Activated naive CD4-positive, alpha-beta T cell treated with anti-CD3 and anti-CD28 coated beads, Interleukin-2, amount 50 U/mL, for 24 hours (primary cell): ENCODE data around the gene HOXB13.

Experiments used
- H3K27ac Mint-ChIP-seq: one replicate; pipeline ENCODE4 v1.8.0; 2021; ENCODE audit warnings: mild to moderate bottlenecking, mixed read lengths
- H3K27me3 Mint-ChIP-seq: one replicate; pipeline ENCODE4 v1.8.0; 2021; ENCODE audit warnings: mixed read lengths
- H3K36me3 Mint-ChIP-seq: one replicate; pipeline ENCODE4 v1.8.0; 2021; ENCODE audit warnings: mixed read lengths
- H3K4me1 Mint-ChIP-seq: one replicate; pipeline ENCODE4 v1.8.0; 2021; ENCODE audit warnings: mixed read lengths
- H3K4me3 Mint-ChIP-seq: one replicate; pipeline ENCODE4 v1.8.0; 2021; ENCODE audit warnings: mild to moderate bottlenecking, mixed read lengths
- H3K9me3 Mint-ChIP-seq: one replicate; pipeline ENCODE4 v1.8.0; 2021; ENCODE audit warnings: mixed read lengths

Gene HOXB13

DNA sequence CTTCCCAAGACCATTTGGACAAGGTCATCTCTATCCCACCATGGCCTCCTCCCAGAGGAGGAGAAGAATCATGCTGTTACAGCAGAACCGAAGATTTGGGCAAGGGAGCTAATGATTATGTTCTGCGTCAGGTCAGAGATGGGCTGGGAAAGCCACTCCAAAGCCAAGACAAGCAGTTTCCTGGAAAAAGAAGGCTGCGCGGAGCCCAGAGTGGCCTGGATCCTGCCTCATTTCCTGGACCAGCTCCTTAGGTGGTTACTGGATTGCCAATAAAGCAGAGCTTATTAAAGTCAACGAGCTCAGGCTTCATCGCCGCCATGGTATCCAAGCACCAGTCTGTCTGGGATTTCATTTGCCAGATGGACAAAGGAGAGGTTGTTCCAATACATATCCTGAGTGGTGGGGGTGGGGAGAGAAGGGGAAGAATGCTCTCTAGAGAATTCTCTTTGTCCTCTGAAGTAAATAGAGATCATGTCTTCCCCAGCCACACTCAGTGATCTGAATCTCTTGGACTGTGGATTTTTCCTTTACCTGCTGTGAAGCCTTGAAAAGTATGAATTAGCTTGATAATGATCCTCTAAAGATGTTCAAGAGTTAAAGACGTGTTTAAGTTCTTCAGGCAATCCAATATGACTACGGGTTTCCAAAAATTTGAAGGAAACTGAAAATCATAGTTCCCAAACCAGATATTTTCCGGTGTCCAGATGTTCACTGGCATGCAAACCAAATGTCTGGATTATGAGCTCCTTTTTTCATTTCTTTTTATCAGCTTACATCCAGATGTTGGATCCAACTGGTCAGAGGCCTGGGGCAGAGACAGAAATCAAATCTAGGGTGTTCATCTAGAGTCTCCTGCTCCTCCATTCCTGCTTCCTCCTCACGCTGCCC, 23.9 kb downstream of the HOXB13 start:
- no peaks in the 10 kb centered on the region for H3K4me1 Mint-ChIP-seq
- H3K27ac Mint-ChIP-seq = no peak overlapping the region
- H3K9me3 Mint-ChIP-seq = no peaks in the 10 kb centered on the region
- H3K27me3 Mint-ChIP-seq = peaks cover 41% of the 10 kb centered on the region
- peaks cover 3% of the 10 kb centered on the region for H3K36me3 Mint-ChIP-seq
- H3K4me3 Mint-ChIP-seq = no peak overlapping the region

DNA sequence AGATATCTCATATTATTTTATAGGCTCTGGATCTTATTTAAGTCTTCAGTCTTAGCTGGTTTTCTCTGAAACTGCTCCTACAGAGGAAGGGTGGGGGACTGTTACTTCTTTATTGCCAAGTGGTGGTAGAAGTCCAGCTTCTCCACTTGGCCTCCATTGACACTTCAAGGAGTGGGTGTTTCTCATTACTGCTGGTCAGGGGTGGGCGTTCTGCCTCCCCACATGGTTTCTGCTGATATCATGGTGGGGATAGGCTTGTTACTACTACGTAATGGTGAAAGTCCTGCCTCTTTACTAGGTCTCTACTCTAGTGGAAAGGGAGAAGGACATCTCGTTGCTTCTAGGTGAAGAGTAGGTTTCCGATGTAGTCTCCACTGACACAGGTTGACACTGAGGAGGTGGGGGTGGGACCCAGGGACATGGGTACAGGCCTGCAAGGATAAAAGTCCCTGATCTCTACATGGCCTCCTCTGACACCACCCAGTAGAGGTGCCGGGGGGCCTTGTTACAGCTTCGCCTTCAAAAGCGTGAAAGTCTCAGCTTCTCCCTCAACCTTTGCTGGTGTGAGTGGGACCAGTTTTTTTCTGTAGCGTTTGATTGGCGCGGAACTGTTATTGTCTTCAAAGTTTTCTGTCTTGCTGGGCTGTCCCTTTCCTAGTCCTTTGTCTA, 26.6 kb downstream of the HOXB13 start:
- no peak overlapping the region for H3K27ac Mint-ChIP-seq
- H3K36me3 Mint-ChIP-seq = peaks cover 3% of the 10 kb centered on the region

DNA sequence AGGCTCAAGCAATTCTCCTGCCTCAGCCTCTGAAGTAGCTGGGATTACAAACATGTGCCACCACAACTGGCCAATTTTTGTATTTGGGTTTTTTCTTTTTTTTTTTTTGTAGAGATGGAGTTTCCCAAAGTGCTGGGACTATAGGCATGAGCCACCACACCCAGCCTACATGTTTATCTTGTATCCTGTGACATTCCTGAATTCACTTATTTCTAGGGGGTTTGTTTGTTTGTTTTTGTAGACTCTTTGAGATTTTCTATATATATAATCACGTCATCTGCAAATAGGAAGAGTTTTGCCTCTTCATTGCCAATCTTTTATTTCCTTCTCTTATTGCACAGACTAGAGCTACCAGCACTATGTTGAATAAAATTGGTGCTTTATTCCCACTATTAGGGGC, 35.4 kb downstream of the HOXB13 start:
- Mint-ChIP-seq H3K4me1 (no peaks in the 10 kb centered on the region), H3K27ac (no peak overlapping the region), H3K9me3 (no peaks in the 10 kb centered on the region), H3K36me3 (peaks cover 1% of the 10 kb centered on the region), H3K27me3 (peaks cover 35% of the 10 kb centered on the region), H3K4me3 (no peak overlapping the region)

More for the DNA sequence above, 26.6 kb downstream of the HOXB13 start:
- Mint-ChIP-seq H3K27me3 (peaks cover 37% of the 10 kb centered on the region), H3K4me3 (no peak overlapping the region), H3K4me1 (no peaks in the 10 kb centered on the region), H3K9me3 (no peaks in the 10 kb centered on the region)

GRCh38 chr17:48692049-48692448, 36.5 kb downstream of the HOXB13 start:
- no peaks in the 10 kb centered on the region for H3K9me3 Mint-ChIP-seq
- H3K4me3 Mint-ChIP-seq = no peak overlapping the region
- H3K36me3 Mint-ChIP-seq = peaks cover 1% of the 10 kb centered on the region
- H3K27me3 Mint-ChIP-seq = peaks cover 27% of the 10 kb centered on the region
- no peaks in the 10 kb centered on the region for H3K4me1 Mint-ChIP-seq
- H3K27ac Mint-ChIP-seq = no peak overlapping the region

- no peaks in the 10 kb centered on the region for H3K4me1 Mint-ChIP-seq
Measured at GRCh38 chr17:48690655-48691054, 37.9 kb downstream of the HOXB13 start.

DNA sequence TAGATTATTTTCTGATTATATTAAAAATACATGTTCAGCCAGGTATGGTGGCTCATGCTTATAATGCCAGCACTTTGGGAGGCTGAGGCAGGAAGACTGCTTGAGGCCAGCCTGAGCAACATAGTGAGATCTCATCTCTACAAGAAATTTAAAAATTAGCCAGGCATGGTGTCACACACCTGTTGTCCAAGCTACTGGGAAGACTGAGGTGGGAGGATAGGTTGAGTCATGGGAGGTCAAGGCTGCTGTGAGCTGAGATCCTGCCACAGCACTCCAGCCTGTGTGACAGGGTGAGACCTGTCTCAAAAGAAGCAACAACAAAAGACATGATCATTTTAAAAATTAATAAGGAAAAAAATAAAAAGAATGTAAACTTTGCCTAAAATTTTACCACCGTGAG, 46.9 kb downstream of the HOXB13 start:
- peaks cover 7% of the 10 kb centered on the region for H3K27me3 Mint-ChIP-seq
- no peak overlapping the region for H3K4me3 Mint-ChIP-seq
- no peaks in the 10 kb centered on the region for H3K9me3 Mint-ChIP-seq
- H3K27ac Mint-ChIP-seq = no peak overlapping the region
- H3K36me3 Mint-ChIP-seq = no peaks in the 10 kb centered on the region
- H3K4me1 Mint-ChIP-seq = no peaks in the 10 kb centered on the region

More at GRCh38 chr17:48690655-48691054, 37.9 kb downstream of the HOXB13 start:
- H3K4me3 Mint-ChIP-seq = no peak overlapping the region
- no peak overlapping the region for H3K27ac Mint-ChIP-seq
- peaks cover 1% of the 10 kb centered on the region for H3K36me3 Mint-ChIP-seq
- H3K9me3 Mint-ChIP-seq = no peaks in the 10 kb centered on the region
- peaks cover 17% of the 10 kb centered on the region for H3K27me3 Mint-ChIP-seq

DNA sequence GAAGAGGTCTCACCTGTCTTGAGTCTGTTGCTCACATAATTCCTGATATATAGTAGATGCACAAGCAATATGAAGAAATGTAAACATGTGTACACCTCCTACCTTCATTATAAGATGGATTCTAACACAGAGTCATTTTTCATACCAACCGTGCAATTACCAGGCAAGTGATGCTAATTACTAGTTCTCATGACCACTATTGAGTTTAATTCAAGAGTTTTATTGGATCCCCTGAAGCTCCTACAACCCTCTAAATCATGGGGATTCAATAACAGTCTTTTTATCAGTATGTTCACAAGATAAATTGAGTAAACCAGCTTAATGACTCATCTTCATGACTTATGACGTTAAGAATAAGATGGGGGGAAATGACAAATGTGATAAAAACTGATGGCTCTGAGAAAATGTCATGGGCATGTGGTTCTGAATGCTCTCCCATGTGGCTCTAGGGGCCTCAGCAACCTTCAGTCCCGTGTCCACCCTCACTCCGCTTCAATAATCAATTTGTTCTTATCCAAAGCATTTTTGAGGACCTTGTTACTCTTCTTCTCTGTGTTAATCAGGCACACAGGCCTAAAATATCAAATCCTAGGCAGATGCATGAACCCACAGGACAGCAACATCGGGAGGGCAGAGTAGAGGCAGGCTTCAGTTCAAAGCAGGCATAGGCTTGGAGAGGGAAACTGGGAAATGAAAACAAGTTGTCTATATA, 49.0 kb downstream of the HOXB13 start:
- H3K27ac Mint-ChIP-seq = no peak overlapping the region
- peaks cover 7% of the 10 kb centered on the region for H3K27me3 Mint-ChIP-seq
- H3K4me3 Mint-ChIP-seq = no peak overlapping the region
- no peaks in the 10 kb centered on the region for H3K36me3 Mint-ChIP-seq
- no peaks in the 10 kb centered on the region for H3K9me3 Mint-ChIP-seq
- H3K4me1 Mint-ChIP-seq = no peaks in the 10 kb centered on the region

- Mint-ChIP-seq H3K9me3 (no peaks in the 10 kb centered on the region), H3K27me3 (peaks cover 9% of the 10 kb centered on the region), H3K4me1 (no peaks in the 10 kb centered on the region), H3K36me3 (no peaks in the 10 kb centered on the region), H3K27ac (no peak overlapping the region), H3K4me3 (peak overlapping the region; percentile 53)
Measured at GRCh38 chr17:48678141-48678971, 50.2 kb downstream of the HOXB13 start.

- H3K27ac Mint-ChIP-seq = no peak overlapping the region
- H3K36me3 Mint-ChIP-seq = no peaks in the 10 kb centered on the region
- peaks cover 13% of the 10 kb centered on the region for H3K27me3 Mint-ChIP-seq
- H3K9me3 Mint-ChIP-seq = no peaks in the 10 kb centered on the region
- H3K4me1 Mint-ChIP-seq = no peaks in the 10 kb centered on the region
- H3K4me3 Mint-ChIP-seq = no peak overlapping the region
Measured at GRCh38 chr17:48676963-48677558, 51.5 kb downstream of the HOXB13 start.
